ENCODE results near the gene CLDN3.
"Not testable (repeated sequence)": the region's sequence is repeated elsewhere in the genome, so short reads cannot be mapped to it uniquely, and the experiment has no call there.

GRCh38 chr7:73791170-73791690 lies 21.2 kb upstream of the CLDN3 start:
- TF ChIP-seq CTCF (conservative IDR thresholded peaks at IDR 0.05; ENCODE audit: low read depth, low read length); EZH2phosphoT487 (IDR thresholded peaks at IDR 0.05; ENCODE audit: borderline replicate concordance, low read length); EZH2 (IDR thresholded peaks at IDR 0.05; ENCODE audit: low read length, unreplicated experiment): not testable (repeated sequence)
